HEK293T (cell line): ENCODE results near the gene MARCHF4.
"Not testable (repeated sequence)": the region's sequence is repeated elsewhere in the genome, so short reads cannot be mapped to it uniquely, and the experiment has no call there.

Source experiments
- CTCF ChIA-PET: fragments of 350-600 bp; formaldehyde crosslinking; extraction: SDS; loops from one replicate; lab custom pipeline; 2021; ENCODE audit warnings: antibody characterized with exemption, inconsistent platforms; lab: Yijun Ruan, JAX
- POLR2A ChIA-PET: fragments of 350-600 bp; formaldehyde crosslinking; extraction: SDS; loops from one replicate; lab custom pipeline; 2020; ENCODE audit warnings: antibody characterized with exemption, inconsistent platforms; lab: Yijun Ruan, JAX
- DNase-seq: peaks from one replicate; pipeline ENCODE4 v3.0.0; 2012; ENCODE audit warnings: mixed read lengths; ENCODE audit errors: extremely low spot score
- ARNT ChIP-seq: fragments of 450-650 bp; IDR thresholded peaks from 2 replicates; pipeline ENCODE4 v1.6.1; 2017; ENCODE audit warnings: mild to moderate bottlenecking
- BHLHE40 ChIP-seq: fragments of 450-650 bp; IDR thresholded peaks from 2 replicates; pipeline ENCODE4 v1.6.1; 2016; ENCODE audit warnings: mild to moderate bottlenecking, moderate library complexity, borderline replicate concordance
- CTBP1 ChIP-seq: fragments of 450-650 bp; IDR thresholded peaks from 2 replicates; pipeline ENCODE4 v1.6.1; 2016; ENCODE audit warnings: borderline replicate concordance
- ELF4 ChIP-seq: fragments of 450-650 bp; IDR thresholded peaks from 2 replicates; pipeline ENCODE4 v1.6.1; 2017; ENCODE audit warnings: antibody characterized with exemption
- FOXA1 ChIP-seq: fragments of 450-650 bp; IDR thresholded peaks from 2 replicates; pipeline ENCODE4 v1.6.1; 2016; ENCODE audit warnings: mild to moderate bottlenecking
- FOXK2 ChIP-seq: fragments of 450-650 bp; IDR thresholded peaks from 2 replicates; pipeline ENCODE4 v1.6.1; 2016; ENCODE audit warnings: mild to moderate bottlenecking
- FOXM1 ChIP-seq: fragments of 450-650 bp; IDR thresholded peaks from 2 replicates; pipeline ENCODE4 v1.6.1; 2017; ENCODE audit warnings: mild to moderate bottlenecking, borderline replicate concordance
- HDGF ChIP-seq: fragments of 450-650 bp; IDR thresholded peaks from 2 replicates; pipeline ENCODE4 v1.6.1; 2017; ENCODE audit warnings: antibody characterized with exemption, borderline replicate concordance
- L3MBTL2 ChIP-seq: fragments of 450-650 bp; conservative IDR thresholded peaks from 2 replicates; pipeline ENCODE4 v1.6.1; 2016; ENCODE audit warnings: mild to moderate bottlenecking
- LEF1 ChIP-seq: fragments of 450-650 bp; IDR thresholded peaks from 2 replicates; pipeline ENCODE4 v1.6.1; 2017; ENCODE audit warnings: mild to moderate bottlenecking, borderline replicate concordance
- NFRKB ChIP-seq: fragments of 450-650 bp; IDR thresholded peaks from 2 replicates; pipeline ENCODE4 v1.6.1; 2016; ENCODE audit warnings: mild to moderate bottlenecking, moderate library complexity
- SP1 ChIP-seq: fragments of 450-650 bp; IDR thresholded peaks from 2 replicates; pipeline ENCODE4 v1.6.1; 2017
- SUZ12 ChIP-seq: fragments of 450-650 bp; IDR thresholded peaks from 2 replicates; pipeline ENCODE4 v1.6.1; 2016; ENCODE audit warnings: mild to moderate bottlenecking
- TARDBP ChIP-seq: fragments of 450-650 bp; IDR thresholded peaks from 2 replicates; pipeline ENCODE4 v1.6.1; 2016
- ZNF384 ChIP-seq: fragments of 450-650 bp; IDR thresholded peaks from 2 replicates; pipeline ENCODE4 v1.6.1; 2016
- TF ChIP-seq, protein P1 (sequence below): fragments of 450-650 bp; IDR thresholded peaks from 2 replicates; pipeline ENCODE4 v1.6.1; 2016

MARCHF4 gene

DNA sequence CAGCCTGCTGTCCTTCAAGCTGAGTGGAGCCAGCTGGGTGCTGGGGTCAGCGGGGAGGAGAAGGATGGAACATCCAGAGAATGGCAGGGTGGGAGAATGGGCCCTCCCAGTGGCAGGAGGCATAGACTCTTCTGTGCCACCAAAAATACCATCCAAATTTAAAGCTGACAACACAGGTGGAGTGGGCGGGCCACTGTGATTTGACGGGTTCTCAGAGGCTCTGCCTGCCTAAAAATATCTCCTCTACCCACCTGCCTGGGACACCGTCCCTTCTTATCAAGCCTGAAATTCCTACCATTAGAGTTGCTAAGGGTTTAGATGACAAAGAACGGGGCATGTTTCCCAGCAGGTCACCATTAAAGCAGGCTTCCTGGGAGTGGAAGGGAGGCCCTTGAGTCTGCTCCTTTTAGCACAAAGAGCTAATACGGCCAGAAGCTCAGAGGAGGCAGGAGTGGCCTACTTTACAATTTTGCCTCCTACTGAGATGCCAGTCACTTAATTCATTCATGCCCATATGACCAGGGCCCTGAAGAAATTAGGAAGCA, 19.8 kb upstream of the MARCHF4 start:
- TF ChIP-seq LEF1, result no peak
- no peak for TF ChIP-seq ZNF384
- no peak for TF ChIP-seq HDGF
- TF ChIP-seq, protein P1, sequence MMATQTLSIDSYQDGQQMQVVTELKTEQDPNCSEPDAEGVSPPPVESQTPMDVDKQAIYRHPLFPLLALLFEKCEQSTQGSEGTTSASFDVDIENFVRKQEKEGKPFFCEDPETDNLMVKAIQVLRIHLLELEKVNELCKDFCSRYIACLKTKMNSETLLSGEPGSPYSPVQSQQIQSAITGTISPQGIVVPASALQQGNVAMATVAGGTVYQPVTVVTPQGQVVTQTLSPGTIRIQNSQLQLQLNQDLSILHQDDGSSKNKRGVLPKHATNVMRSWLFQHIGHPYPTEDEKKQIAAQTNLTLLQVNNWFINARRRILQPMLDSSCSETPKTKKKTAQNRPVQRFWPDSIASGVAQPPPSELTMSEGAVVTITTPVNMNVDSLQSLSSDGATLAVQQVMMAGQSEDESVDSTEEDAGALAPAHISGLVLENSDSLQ, result no peak
- DNase-seq, result no peak
- POLR2A ChIA-PET, result no interaction called here
- CTCF ChIA-PET, result interaction anchor here (0.8 kb wide), 1 partner anchor 14 kb away, joined by 3 read pairs; no protein-coding TSS in a partner anchor

DNA sequence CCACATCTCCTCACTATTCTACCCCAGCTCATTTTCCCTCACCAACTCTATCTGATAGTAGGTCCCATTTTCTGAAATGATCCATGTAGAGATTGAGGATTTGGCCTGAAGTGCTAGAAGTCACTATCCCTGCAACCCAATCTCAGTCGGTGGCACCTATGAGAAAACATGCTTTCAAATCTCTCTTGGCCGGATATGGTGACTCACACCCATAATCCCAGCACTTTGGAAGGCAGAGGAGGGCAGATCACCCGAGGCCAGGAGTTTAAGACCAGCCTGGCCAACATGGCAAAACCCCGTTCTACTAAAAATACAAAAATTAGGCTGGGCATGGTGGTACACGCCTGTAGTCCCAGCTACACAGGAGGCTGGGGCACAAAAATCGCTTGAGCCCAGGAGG, 19.1 kb upstream of the MARCHF4 start:
- no peak for DNase-seq
- CTCF ChIA-PET, result no interaction called here

DNA sequence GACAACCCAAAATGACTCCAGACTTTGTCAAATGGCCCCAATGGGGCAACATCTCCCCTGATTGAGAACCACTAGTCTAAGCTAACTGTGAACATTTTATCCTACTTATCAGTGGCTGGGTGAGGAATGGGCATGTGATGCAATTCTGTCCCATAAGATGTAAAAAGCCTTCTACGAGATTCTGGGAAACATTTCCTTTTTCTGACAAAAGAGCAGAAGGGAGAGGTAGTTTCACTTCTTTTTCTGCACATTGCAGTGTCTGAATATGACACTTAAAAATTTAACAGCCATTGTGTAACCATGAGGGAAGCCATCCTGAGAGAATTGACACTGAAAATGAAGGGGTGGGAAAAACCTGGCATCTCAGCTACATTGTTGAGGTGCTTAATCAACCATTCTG, 17.3 kb upstream of the MARCHF4 start:
- no peak for TF ChIP-seq ARNT
- no peak for DNase-seq
- POLR2A ChIA-PET, result no interaction called here
- CTCF ChIA-PET, result interaction anchor here (1.3 kb wide), 1 partner anchor 15 kb away, joined by 7 read pairs; no protein-coding TSS in a partner anchor

More for the DNA sequence above, 19.1 kb upstream of the MARCHF4 start:
- POLR2A ChIA-PET, result no interaction called here
- TF ChIP-seq HDGF (no peak), NFRKB (no peak), SP1 (no peak), ELF4 (no peak), FOXK2 (no peak), FOXM1 (no peak), L3MBTL2 (no peak), ARNT (no peak), BHLHE40 (no peak)
- TF ChIP-seq, protein P1, result no peak

DNA sequence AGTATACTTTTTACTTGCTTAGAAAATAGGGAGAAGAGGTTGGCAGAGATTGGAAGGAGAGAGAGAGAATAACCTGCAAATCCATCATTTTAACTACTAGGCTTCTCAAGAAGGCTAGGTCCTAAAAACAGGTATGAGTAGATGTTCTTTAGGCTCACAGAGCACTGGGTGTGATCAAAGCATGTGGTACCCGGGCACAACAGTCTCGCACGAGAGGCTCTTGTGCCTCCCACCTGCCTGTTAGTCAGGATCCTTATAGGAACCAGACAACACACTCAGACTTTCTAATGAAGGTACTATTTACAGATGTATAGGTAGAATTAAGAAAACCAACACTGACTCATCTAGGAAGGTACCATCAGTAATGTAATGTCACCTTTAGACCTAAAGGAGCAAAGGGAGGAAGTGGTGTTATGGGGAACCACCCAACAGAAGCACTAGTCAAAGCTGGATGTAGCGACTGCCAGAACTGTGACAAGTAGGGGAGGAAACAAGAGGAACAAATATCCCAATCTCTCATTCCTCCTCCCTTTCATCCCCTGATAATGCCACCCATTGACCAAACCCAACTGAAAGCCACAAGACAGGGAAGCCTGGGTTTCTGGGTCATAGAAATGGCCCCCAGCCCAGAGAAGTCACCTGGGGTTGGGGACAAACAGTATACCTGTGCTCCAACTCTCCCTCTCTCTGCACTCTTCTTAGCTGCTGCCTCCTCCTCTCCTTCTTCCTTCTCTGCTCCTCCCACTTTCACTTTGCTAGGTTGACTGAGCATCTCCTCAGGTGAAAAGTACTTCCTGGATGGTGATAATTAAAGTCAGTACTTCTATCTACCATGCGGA, 16.0 kb upstream of the MARCHF4 start:
- CTCF ChIA-PET, result no interaction called here
- POLR2A ChIA-PET, result no interaction called here
- DNase-seq, result no peak
- no peak for TF ChIP-seq CTBP1
- TF ChIP-seq, protein P1, result no peak
- no peak for TF ChIP-seq SP1
- TF ChIP-seq L3MBTL2, result no peak
- no peak for TF ChIP-seq NFRKB
- no peak for TF ChIP-seq FOXA1
- no peak for TF ChIP-seq FOXK2
- TF ChIP-seq HDGF, result no peak

DNA sequence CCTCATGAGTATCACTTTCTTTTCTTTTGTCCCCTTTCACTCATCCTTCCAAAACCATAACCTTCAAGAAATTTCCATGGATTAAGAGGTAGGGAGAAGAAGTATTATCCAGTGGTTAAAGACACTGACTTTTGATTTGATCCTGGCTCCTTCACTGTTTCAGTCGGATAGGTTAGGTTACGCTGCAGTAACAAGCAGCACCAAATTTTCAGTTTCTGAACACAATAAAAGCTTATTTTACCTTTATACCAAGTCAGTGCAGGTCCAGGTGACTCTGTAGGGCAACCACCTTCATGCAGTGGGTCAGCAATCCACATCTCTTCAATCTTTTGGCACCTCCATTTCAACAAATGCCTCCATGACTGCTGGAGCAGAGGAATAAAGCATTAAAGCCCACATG, 15.0 kb upstream of the MARCHF4 start:
- no peak for TF ChIP-seq ZNF384
- TF ChIP-seq ELF4, result no peak
- TF ChIP-seq TARDBP, result no peak
- TF ChIP-seq SP1, result no peak
- TF ChIP-seq CTBP1, result no peak
- TF ChIP-seq LEF1, result no peak
- no peak for TF ChIP-seq NFRKB
- TF ChIP-seq L3MBTL2, result no peak
- ChIA-PET CTCF (no interaction called here), POLR2A (no interaction called here)
- DNase-seq, result no peak

DNA sequence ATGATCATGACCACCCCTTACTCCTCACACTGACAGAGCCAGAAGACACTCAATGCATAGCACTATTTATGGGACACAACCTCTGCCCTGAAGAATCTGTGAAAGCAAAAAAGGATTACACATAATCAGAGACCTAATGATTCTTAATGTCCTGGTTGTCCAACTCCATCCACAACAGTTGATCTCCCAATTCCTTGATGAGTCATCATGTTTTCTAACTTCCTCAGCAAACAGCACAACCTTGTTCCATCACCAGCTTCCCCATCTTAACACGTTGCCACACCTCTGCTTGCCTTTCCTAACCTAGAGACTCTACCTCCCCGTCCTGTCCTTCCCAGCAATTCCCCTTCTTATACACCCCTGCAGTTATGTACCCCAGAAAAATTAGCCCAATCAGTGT, 13.2 kb upstream of the MARCHF4 start:
- DNase-seq, result no peak
- TF ChIP-seq, protein P1, result no peak
- TF ChIP-seq ZNF384 (no peak), FOXA1 (no peak), LEF1 (no peak), TARDBP (no peak), ARNT (no peak), SUZ12 (no peak), HDGF (no peak), NFRKB (no peak), ELF4 (no peak), SP1 (no peak), L3MBTL2 (no peak), BHLHE40 (no peak), CTBP1 (no peak)
- ChIA-PET CTCF (no interaction called here), POLR2A (no interaction called here)

DNA sequence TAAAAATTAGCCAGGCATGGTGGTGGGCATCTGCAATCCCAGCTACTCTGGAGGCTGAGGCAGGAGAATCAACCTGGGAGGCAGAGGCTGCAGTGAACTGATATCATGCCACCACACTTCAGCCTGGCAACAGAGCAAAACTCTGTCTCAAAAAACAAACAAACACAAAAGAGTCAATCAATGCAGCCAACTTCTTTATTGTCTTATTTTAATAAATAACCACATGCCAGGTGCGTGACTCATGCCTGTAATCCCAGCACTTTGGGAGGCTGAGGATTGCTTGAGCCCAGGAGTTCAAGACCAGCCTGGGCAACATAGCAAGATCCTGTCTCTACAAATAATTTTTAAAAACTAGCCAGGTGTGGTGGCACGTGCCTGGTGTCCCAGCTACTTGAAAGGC, 12.1 kb upstream of the MARCHF4 start:
- CTCF ChIA-PET, DNase-seq, POLR2A ChIA-PET: not testable (repeated sequence)
